ENCODE measurements around the gene KRTAP5-6.

Gene KRTAP5-6, protein sequence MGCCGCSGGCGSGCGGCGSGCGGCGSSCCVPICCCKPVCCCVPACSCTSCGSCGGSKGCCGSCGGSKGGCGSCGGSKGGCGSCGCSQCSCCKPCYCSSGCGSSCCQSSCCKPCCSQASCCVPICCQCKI

DNA sequence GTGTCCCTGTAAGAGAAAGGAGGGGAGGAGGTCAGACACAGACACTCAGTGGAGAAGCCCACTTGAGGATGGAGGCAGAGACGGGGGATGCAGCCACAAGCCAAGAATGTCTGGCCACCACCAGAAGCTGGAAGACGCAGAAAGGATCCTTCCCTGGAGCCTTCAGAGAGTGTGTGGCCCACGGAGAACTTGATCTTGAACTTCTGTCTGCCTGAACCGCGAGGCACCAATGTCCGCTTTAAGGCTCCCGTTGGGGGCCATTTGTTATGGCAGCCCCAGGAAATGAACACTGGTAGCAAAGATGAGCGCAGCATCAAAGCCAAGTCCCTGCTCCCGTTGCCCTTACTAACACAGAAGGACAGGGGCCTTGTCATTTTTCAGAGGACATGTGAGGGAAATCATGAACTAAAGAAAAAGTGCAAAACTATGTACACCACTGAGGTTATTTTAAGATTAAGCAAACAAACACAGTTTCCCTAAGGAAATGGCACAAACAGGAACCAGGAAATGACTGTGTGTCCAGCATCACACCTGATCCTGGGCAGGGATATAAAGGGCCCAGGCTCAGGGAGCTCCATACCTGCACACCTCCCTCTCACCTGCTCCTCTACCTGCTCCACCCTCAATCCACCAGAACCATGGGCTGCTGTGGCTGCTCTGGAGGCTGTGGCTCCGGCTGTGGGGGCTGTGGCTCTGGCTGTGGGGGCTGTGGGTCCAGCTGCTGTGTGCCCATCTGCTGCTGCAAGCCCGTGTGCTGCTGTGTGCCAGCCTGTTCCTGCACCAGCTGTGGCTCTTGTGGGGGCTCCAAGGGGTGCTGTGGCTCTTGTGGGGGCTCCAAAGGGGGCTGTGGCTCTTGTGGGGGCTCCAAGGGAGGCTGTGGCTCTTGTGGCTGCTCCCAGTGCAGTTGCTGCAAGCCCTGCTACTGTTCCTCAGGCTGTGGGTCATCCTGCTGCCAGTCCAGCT, at the start of gene KRTAP5-6:
Gene KRTAP5-6, plus strand, starts transcription at position 588 of the 963 bp plus-strand sequence. Its CDS starts 51 bp downstream, at position 639.
- in situ Hi-C loops (cut with MboI; ENCODE audit: low sequenced_read_pairs), result no loop called here

DNA sequence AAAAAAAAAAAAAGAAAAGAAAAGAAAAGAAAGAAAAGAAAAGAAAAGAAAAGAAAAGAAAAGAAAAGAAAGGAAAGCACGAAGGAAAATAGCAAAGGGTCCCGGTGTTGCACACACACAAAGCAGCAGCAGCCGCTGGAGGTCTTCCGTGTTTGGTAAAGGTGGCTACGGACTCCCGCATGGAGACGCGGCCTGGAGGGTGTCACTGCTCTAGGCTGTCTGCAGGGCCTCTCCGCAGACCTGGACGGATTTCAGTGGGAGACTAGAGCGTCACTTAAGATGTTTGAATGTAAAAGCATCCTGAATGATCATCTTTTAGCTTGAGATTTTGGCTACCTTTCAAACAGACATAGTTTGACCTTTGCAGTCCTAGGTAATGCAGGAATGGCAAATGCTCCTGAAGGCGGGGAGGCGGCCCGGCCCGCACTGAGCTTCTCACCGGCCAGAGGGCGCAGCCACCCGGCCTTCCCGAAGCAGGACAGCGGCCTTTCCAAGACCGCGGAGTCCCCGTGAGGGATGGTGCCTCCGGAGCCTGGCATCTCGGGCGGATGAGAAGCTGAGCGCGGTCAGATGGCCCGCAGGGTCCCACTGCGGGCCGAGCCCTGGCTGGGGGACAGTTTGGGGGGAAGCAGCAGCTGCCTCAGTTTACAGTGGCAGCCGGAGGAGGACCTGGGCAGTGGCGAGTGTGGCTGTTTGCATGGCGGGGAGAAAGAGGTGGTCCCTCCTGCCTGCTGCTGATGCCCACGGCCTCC, 48.9 kb upstream of the KRTAP5-6 start:
- in situ Hi-C loops (cut with MboI; ENCODE audit: low sequenced_read_pairs), result no loop called here

DNA sequence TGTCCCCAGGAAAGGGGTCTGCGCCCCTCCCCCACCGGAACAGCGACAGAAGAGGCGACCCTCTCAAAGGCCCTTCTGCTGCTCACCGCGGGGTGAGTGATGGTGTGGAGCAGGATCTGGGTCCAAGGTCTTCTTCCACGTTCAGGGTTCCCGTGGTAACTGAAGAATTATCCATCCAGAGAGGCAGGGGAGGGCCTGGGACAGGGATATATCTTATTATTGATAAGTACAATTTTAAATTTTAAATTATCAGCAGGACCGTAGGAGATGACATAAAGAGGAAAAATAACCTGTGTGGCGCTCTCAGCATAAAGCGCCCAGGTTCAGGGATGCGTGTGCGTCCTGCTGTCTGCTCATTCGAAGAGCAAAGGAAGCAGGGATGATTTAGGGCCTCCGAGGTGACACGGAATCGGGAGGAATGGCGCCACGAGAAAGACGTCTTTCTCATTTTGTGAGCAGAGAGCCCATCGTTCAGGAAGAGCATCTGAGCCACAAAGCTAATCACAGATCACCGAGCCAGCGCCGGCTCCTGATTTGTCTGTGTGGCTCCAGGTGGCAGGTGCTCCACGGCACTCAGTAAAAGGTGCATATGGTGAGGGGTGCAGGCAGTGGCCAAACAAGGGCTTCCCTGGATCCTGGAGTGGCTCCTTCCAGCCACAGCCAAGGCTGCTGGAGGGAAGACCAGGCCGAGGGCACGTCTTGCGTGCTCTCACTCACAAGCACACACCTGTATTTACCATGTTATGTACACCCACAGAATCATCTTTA, 48.2 kb upstream of the KRTAP5-6 start:
- in situ Hi-C loops (cut with MboI; ENCODE audit: low sequenced_read_pairs), result no loop called here

DNA sequence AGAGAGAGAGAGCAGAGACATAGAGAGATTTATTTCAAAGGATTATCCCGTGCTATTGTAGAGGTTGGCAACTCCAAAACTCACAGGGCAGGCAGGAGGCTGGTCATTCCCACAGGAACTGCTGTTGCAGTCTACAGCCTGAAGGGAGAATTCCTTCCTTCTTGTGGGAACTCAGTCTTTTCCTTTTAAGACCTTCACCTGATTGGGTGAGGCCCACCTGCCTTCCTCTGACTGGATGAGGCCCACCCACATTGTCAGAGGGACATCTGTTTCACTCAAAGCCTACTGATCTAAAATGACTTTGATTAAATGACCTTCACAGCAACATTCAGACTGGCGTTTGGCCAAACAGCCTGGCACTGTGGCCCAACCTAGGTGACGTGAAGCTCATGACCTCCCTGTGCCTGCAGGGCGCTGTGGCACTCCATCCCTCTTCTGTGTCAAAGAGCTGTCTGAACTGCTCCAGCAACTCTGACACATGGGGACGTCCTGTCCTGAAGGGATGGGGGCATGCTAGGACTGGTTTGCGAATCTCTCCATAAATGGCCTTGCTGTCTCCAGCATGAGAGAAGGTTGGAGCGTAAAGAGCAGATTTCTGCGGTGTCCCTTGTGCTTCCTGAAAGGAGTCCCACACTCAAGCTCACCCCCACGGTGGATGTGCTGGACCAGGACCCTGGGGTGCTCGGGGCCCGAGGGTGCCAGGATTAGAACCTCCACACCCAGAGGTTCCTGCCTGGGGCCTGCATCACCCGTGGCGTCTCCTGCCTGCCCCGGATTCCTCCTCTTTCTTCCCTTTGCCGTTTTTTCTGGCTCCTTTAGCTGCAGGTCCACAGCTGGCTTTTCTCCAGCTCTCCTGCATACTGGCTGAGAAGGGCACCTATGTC, 46.7 kb upstream of the KRTAP5-6 start:
- in situ Hi-C loops (cut with MboI; ENCODE audit: low sequenced_read_pairs), result no loop called here

DNA sequence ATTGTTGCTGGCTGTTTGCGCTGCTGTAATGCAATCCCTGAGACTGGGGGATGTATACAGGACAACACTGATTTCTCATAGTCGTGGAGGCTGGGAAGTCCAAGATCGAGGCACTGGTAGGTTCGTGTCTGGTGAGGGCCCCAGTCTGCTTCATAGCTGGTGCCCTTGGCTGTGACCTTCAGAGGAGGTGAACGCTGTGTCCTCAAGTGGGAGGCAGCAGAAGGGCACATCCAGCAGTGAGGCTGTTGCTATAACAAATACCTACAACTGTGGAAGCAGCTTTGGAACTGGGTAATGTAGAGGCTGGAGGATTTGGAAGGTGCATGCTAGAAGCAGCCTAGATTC, 46.1 kb upstream of the KRTAP5-6 start:
- in situ Hi-C loops (cut with MboI; ENCODE audit: low sequenced_read_pairs), result no loop called here

DNA sequence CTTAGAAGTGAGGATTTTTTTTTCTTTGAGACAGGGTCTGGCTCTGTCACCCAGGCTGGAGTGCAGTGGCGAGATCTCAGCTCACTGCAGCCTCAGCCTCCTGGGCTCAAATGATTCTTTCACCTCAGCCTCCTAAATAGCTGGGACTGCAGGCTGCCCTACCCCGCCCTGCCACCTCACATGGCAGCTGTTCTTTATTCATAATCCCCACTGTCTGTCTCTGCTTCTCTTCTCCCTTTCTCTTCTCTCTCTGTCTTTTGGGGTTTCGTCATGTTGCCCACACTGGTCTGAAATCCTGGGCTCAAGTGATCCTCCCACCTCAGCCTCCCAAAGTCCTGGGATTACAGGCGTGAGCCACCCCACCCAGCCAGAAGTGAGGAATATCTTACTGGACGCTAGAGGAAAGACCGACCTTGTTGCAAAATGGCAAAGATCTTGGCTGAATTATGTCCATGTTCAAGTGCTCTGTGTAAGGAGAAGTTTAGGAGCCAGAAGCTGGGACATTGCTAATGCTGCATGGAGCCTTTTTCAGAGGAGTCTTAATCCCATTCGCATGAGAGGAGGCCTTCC, 45.5 kb upstream of the KRTAP5-6 start:
- in situ Hi-C loops (cut with MboI; ENCODE audit: low sequenced_read_pairs), result no loop called here

DNA sequence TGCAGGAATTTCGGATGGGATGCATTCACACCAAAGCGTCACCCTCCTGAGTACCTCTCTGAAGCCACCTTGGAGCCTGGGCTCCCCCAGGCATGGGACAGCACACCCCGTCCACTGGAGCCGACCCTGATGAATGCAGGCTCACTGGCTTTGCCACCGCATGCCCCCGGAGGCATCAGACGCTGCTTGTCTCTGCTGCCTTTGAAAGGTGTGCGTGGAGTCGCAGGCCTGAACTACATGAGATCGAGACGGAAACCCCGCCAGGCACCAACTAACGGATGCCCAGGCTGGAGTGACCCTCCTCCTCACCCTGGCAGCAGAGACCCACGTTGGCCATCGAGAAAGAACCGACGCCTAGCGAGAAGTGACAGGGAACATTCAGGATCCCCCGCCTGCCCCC, 45.0 kb upstream of the KRTAP5-6 start:
- in situ Hi-C loops (cut with MboI; ENCODE audit: low sequenced_read_pairs), result no loop called here

DNA sequence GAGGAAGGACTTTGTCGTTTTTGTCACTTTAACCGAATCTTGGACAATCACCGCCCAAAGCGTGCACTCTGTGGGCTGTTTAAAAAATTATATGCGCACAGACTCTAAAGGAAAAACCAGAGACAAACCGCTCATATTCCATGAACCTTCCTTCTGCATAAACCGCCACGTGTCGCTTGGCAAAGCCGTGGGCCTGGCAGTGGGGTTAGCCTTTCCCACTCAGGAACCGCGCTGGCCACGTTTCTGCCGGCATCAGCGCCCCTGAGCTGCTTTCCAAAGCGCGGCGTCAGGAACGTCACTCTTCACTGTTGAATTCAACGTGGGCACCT, 44.6 kb upstream of the KRTAP5-6 start:
- in situ Hi-C loops (cut with MboI; ENCODE audit: low sequenced_read_pairs), result no loop called here

DNA sequence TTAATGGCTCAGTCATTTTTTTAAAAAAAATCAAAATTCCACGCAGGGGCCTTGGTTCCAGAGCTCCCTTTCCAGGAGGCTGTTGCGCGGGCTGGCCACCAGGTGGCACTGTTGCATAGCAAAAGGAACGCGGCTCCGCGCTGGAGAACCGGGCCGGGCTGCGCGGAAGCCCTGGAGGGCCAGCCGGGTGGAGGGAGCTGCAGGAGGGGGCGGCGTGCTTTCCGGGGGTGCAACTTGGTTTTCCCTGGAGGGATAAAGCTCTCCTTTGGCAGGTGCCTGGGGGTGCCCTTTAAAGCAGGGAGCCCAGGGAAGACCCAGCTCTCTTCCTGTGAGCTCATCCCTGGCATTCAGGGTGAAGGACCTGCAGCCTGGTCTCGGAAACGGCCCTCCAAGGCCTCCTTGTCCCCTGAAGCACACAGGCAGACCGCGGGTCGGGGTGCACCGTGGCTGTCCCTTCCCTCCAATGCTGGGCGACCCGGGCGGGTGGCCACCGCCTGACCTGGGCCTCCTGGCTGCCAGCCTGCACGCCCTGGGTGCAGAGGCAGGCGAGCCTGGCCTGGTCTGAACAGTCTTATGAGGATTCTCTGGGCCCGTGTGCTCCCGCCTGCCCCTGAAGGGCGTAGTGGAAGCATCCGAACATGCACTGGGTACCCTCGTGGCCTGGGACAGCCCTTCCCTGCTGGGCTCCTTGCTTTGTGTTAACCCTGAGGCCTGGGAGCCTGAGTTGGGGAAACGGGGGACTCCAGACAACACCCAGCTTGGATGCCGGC, 44.0 kb upstream of the KRTAP5-6 start:
- in situ Hi-C loops (cut with MboI; ENCODE audit: low sequenced_read_pairs), result no loop called here

DNA sequence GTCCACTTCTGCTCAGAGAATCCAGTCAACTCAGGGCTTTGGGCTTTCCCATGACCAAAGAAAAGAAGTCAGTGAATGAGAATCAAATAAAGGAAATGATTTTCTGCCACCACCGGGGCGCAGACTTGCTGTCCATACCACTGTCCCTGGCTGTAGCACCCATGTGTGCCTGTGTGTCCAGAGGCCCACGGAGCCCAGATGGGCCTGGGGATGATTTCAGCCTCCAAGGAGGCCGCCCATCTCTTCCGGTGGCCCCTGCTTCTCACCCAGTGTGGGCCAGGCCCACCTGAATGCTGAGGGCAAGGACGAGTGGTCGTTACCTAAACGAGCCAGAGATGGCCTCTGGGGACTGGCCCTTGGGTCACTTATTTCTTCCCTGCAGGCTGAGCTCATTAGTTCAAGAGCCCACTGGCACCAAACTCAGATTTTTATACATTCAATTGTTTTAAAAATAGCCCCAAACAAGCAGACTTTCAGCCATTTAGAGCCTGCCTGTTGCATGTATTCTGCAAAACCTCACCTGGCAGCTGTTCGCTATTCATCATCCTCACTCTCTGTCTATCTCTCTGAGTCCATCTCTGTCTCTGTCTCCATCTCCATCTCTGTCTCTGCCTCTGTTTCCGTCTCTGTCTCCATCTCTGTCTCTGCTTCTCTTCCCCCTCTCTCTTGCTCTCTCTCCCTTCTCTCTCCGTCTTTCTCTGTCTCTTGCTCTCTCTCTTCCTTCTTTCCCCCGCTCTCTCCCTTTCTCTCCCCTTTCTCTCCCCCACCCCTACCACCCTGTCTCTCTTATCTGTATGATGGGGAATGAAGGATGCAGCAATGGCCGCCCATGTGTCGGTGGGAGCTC, 43.2 kb upstream of the KRTAP5-6 start:
- in situ Hi-C loops (cut with MboI; ENCODE audit: low sequenced_read_pairs), result no loop called here

DNA sequence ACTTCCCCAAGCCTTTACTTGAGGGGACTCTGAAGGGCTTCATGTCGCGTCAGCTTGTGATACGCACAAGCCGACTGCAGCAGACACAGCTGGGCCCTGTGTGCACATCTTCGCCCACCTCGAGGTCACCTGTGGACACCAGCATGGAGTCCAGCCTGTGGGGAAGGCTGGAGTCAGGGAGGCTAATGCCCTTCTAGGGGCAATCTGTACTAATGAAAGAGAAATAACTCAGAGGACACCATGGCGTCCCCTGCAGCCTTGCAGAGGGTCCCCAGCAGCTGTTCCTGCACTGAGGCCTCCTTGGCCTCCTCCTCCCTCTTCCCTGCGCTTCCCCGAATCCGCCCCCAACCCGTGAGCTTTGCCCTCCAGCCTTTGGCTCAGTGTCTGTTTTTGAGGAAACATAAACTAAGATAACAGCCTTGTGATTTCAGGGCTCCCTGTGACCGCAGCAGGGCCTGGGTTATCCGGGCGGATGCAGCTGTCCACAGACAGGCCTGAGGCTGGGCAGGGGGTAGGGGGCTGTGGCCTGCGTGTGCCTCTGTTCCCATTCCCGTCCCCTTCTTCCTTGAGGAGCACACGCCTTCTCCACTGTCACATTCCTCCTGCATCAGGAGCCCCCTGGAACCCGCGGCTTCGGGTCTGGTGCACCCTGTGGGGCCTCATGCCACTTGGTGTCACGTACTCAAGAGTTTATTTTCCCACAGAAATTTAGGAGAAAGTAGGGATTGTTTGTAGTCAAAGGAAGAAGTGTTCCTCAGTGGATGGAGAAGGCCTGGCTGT, 42.4 kb upstream of the KRTAP5-6 start:
- in situ Hi-C loops (cut with MboI; ENCODE audit: low sequenced_read_pairs), result no loop called here

DNA sequence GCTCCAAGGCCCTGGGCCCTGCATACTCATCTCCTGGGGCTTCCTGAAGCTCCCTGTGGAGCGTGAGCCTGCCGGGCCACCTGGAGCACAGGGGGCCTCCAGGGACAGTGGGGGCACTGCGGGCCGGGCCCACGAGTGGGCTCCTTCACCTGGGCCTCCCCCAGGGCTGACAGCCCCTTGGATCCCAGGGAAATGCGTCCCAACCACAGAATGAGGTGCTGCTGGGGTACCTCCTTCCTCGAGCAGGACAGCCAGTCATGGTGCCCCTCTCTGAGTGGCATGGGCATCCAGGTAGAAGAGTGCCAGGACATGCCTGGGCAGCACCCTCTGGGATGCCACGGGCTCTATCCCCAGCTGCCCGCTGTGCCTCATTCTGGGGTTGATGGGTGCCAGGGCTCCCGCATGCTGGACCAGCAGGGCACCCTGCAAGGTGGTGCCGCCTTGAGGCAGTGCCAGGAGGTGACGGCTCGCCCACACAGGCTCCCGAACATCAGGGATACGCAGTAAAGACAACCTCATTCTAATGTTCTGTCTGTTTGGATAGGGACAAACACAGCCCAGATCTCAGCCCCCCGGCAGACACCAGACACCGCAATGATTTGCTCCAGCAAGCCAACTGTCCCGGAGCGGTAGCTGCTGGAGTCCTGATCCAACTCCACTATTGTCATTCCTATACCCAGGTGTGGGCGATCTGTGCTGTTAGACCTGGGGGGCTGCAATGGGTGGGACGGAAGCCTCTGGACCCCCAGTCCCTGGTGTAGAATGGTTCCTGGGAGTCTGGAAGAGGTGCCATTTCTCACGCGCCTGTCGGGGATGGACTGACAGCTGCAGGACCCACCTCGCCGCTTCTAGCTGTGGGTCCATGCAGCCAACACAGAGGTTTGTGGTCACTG, 41.6 kb upstream of the KRTAP5-6 start:
- in situ Hi-C loops (cut with MboI; ENCODE audit: low sequenced_read_pairs), result no loop called here

DNA sequence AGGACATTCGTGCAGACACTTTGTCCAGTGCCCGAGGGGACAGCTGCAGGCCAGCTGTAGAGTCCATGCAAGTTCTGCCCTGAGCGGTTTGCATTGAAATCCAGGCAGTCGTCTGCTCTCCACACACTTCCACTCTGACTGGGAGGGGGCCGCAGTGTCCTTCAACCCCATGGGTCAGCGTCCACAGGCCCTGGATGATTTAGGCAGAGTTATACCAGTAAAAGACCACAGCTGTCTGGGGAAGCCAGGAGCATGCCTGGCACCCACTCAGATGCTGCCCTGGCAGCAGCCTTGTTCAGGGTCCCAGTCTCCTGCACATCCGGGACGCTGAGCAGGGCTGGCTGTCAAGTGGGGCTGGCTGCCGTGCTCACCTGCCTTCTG, 40.9 kb upstream of the KRTAP5-6 start:
- in situ Hi-C loops (cut with MboI; ENCODE audit: low sequenced_read_pairs), result no loop called here

DNA sequence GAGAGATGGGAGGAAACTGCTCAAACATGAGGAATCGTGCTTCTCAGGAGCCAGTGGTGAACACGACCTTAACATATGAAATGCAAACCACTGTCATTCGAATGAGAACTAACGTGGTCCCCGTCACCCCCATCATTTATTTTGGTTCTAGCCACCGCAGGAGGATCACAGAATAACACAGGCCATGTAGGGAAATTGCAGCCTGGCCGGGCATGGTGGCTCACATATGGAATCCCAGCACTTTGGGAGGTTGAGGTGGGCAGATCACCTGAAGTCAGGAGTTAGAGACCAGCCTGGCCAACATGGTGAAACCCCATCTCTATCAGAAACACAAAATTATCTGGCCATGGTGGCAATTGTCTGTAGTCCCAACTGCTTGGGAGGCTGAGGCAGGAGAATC, 40.3 kb upstream of the KRTAP5-6 start:
- in situ Hi-C loops (cut with MboI; ENCODE audit: low sequenced_read_pairs), result no loop called here

DNA sequence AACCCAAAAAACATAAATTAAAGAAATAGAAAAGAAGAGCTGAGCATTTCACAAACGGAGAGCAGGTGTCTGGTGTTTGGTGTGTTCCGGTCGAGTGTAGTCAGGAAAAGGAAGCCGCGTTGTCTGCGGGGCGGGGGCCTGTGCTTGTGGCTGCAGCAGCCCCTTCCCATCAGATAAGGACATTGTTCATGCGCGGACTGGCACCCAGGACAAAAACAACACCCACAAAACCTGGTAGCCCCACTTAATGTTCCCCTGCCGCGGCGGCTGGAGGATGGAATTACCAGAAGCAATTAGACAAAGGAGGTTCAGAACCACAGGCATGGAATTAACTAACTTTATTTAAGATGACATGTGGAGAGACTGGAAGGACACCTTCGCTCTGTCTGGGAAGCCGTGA, 37.5 kb upstream of the KRTAP5-6 start:
- in situ Hi-C loops (cut with MboI; ENCODE audit: low sequenced_read_pairs), result no loop called here

DNA sequence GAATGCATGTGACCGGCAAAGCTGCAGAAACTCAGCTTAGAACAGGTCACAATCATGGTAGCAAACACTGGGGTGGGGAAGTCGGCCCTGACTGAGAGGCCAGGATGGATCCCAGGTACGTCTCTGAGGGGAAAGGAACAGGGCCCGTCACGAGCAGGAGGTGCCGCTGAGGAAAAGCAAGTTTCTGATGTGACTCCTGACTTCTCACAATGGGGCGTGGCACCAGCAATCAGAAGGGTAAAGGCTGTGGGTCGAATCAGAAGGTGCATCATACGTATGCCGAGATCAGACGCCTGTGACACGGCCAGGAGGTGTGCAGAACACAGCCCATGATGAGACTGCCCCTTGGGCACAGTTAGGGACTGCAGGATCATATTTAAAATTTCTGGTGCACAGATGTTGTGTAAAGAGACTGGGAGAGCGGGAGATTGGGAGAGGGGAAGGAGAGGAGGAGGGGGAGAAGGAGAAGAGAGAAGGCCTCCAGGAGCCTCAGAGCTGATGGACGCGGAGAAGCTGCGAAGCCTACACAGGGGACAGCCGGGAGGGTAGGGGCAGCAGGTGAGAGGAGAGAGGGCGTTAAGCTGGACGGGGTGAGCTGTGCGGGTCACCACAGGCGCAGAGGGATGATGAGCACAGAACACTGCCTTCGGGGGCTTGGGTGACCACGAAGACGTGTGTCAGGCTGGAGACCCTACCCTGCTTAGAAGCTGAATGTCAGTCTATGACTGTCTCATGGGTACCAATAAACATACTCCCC, 36.7 kb upstream of the KRTAP5-6 start:
- in situ Hi-C loops (cut with MboI; ENCODE audit: low sequenced_read_pairs), result no loop called here
